GM12878 (cell line): ENCODE measurements around the gene ACOT7. TPM values are rescaled to one million over a fixed set of nuclear protein-coding genes. Genes with fewer than 3 reads are reported as not detected.

Experiments used
- ATAC-seq: fragments of 200-7000 bp; cut with Tn5 transposase; 3 replicates; pipeline ENCODE4 v1.9.1; 2020; ENCODE audit warnings: mild to moderate bottlenecking, moderate library complexity
- BruUV-seq: library from RNA; stranded (reverse); fragments of 400-500 nt; replicated peaks from 2 replicates; lab custom pipeline; 2021; lab: Mats Ljungman, UMichigan
- CTCF ChIA-PET: fragments of 300-600 bp; sonication (Branson Sonifier 250); formaldehyde crosslinking; extraction: SDS; loops from one replicate; lab custom pipeline; 2021; ENCODE audit warnings: inconsistent platforms; lab: Yijun Ruan, JAX
- POLR2A ChIA-PET: fragments of 350-600 bp; formaldehyde crosslinking; extraction: SDS; loops from one replicate; lab custom pipeline; 2021; ENCODE audit warnings: inconsistent platforms; lab: Charles Lee
- RAD21 ChIA-PET: fragments of 300-600 bp; sonication (Branson Sonifier 250); formaldehyde crosslinking; loops from one replicate; lab custom pipeline; 2023; ENCODE audit warnings: antibody characterized with exemption; ENCODE audit not compliant: unreplicated experiment; lab: Charles Lee
- SMC1A ChIA-PET: fragments of 300-600 bp; sonication (Branson Sonifier 250); formaldehyde crosslinking; loops from one replicate; lab custom pipeline; 2023; ENCODE audit not compliant: unreplicated experiment, uncharacterized antibody; lab: Charles Lee
- DNase-seq: peaks from one replicate; pipeline ENCODE4 v3.0.0-alpha.2; 2011; ENCODE audit warnings: low read depth, low spot score
- FAIRE-seq: peaks from 3 replicates; lab custom pipeline; 2011; peaks lifted over from hg19 to GRCh38; lab: Jason Lieb, UNC
- H2AFZ ChIP-seq: 2 replicates; pipeline ENCODE4 v1.6.0; 2011; ENCODE audit warnings: low read depth, low read length, control low read depth; ENCODE audit not compliant: control insufficient read depth
- H3K27ac ChIP-seq: 2 replicates; pipeline ENCODE4 v1.5.1; 2011; ENCODE audit warnings: control low read depth; ENCODE audit not compliant: control insufficient read depth, insufficient read depth
- H3K27me3 ChIP-seq, 2 experiments: replicated peaks in 1 of 2; 2 replicates each; pipeline versions ENCODE4 v1.6.0 to v1.6.1; 2011; ENCODE audit warnings: low read length in 1 of 2; ENCODE audit not compliant: control insufficient read depth in 2 of 2, insufficient read depth in 2 of 2
- H3K36me3 ChIP-seq, 2 experiments: 2 replicates each; pipeline ENCODE4 v1.5.1; 2011; ENCODE audit warnings: low read length in 1 of 2; ENCODE audit not compliant: control insufficient read depth in 2 of 2, insufficient read depth in 2 of 2
- H3K4me1 ChIP-seq: 2 replicates; pipeline ENCODE4 v1.6.1; 2011; ENCODE audit warnings: mild to moderate bottlenecking, low read length, moderate library complexity, mixed read lengths; ENCODE audit not compliant: control insufficient read depth, insufficient read depth
- H3K4me2 ChIP-seq: 2 replicates; pipeline ENCODE4 v1.6.0; 2011; ENCODE audit warnings: control low read depth; ENCODE audit not compliant: control insufficient read depth, insufficient read depth
- H3K4me3 ChIP-seq: fragments of 200-600 bp; sonication (generic); 2 replicates; pipeline ENCODE4 v1.5.1; 2016
- H3K79me2 ChIP-seq: 2 replicates; pipeline ENCODE4 v1.6.0; 2011; ENCODE audit warnings: low read length; ENCODE audit not compliant: control insufficient read depth, insufficient read depth
- H3K9ac ChIP-seq: 2 replicates; pipeline ENCODE4 v1.8.0; 2011; ENCODE audit warnings: low read length, control low read depth, mixed read lengths; ENCODE audit not compliant: control insufficient read depth, insufficient read depth
- H3K9me3 ChIP-seq: replicated peaks from 3 replicates; pipeline ENCODE4 v1.5.1; 2011; ENCODE audit warnings: mild to moderate bottlenecking, low read length; ENCODE audit not compliant: control insufficient read depth, insufficient read depth
- H4K20me1 ChIP-seq: 2 replicates; pipeline ENCODE4 v1.6.0; 2011; ENCODE audit not compliant: control insufficient read depth, insufficient read depth
- ESRRA ChIP-seq: IDR thresholded peaks from 2 replicates; pipeline ENCODE4 v1.6.1; 2012; ENCODE audit warnings: mild to moderate bottlenecking, low read length, improper control_type of control experiment
- NBN ChIP-seq: fragments of 450-650 bp; IDR thresholded peaks from 2 replicates; pipeline ENCODE4 v1.6.1; 2016
- POU2F2 ChIP-seq: IDR thresholded peaks from 3 replicates; pipeline ENCODE4 v1.6.1; 2011; ENCODE audit warnings: low read depth, mild to moderate bottlenecking, low read length, borderline replicate concordance
- TARDBP ChIP-seq: IDR thresholded peaks from 2 replicates; pipeline ENCODE4 v1.6.1; 2016; ENCODE audit warnings: borderline replicate concordance
- WGBS: methylation state at CpG from one replicate; pipeline ENCODE4 v1.1.6; 2016; ENCODE audit warnings: low lambda C conversion rate; ENCODE audit not compliant: insufficient replicate concordance, insufficient coverage; ENCODE audit errors: missing lambda C conversion rate; 5-methylcytosine and 5-hydroxymethylcytosine counted together
- in situ Hi-C: fragments of 300-500 bp; cut with MboI; formaldehyde crosslinking; loops from 9 replicates; pipeline ENCODE4 v1.14.3; 2018; ENCODE audit warnings: mixed read lengths
- intact Hi-C: fragments of 100-400 bp; cut with micrococcal nuclease; formaldehyde crosslinking; loops from one replicate; pipeline ENCODE4 v1.14.2; 2022; ENCODE audit not compliant: unreplicated experiment
- polyA plus RNA-seq, 11 experiments: library from polyadenylated mRNA; depleted of rRNA in 4 of 11; unstranded in 6 of 11; stranded (reverse) in 5 of 11; fragments of >200 nt; fragmentation: Nextera tagmentation in 4 of 11; fragmentation: Illumina TruSeq in 1 of 11; extraction: Ambion mirVana in 4 of 11; extraction: Trizol in 1 of 11; gene quantifications; 1 replicate in 1 of 11; 2 replicates in 10 of 11; pipeline versions ENCODE4 v1.2.1 to v1.2.3, GENCODE V29; 2011 to 2016; ENCODE audit warnings: inconsistent platforms in 2 of 11, missing spikeins in 2 of 11, low read depth in 1 of 11
- total RNA-seq, 4 experiments: library from RNA; depleted of rRNA in 3 of 4; stranded (reverse); fragments of >200 nt in 3 of 4; fragmentation: Illumina TruSeq in 1 of 4; extraction: Trizol in 1 of 4; gene quantifications; 2 replicates each; pipeline versions ENCODE4 v1.2.1 to v1.2.3, GENCODE V29; 2013 to 2021

ACOT7 gene
- total and polyA plus RNA-seq, 10 of the 15 experiments (the other 5 are each of a cell fraction or from before 2014, with no cell fraction given) = 8.9 to 206 (median 61.2) TPM

GRCh38 chr1:6268415-6268814 is 125.2 kb downstream of the ACOT7 start:
- no peak for ATAC-seq
- ChIA-PET POLR2A (no interaction called here), RAD21 (no interaction called here), SMC1A (no interaction called here), CTCF (no interaction called here)
- Histone ChIP-seq H3K9ac (no peak overlapping the region), H3K36me3 (peaks cover 0 to 8% of the 10 kb centered on the region in 2 experiments; a peak in 2 of 4 replicates), H3K27me3 (no peaks in the 10 kb centered on the region), H3K9me3 (no peaks in the 10 kb centered on the region), H3K27ac (no peak overlapping the region), H3K4me3 (no peak overlapping the region), H4K20me1 (no peaks in the 10 kb centered on the region; the same call in 1 of the 2 replicates), H2AFZ (no peak overlapping the region), H3K4me1 (no peaks in the 10 kb centered on the region), H3K79me2 (no peaks in the 10 kb centered on the region), H3K4me2 (no peak overlapping the region)
- in situ Hi-C loops = no loop called here
- FAIRE-seq = no peak
- DNase-seq = no peak
- TF ChIP-seq NBN (no peak), ESRRA (no peak)
- WGBS = 97% methylated on average over 21 of the region's 21 CpGs
- BruUV-seq = no TSS peak
- intact Hi-C loops = no loop called here

GRCh38 chr1:6267686-6268322 is 125.8 kb downstream of the ACOT7 start:
- DNase-seq = no peak
- no peak for ATAC-seq
- ChIA-PET POLR2A (no interaction called here), CTCF (interaction anchor here (0.9 kb wide), 1 partner anchor 117 kb away, joined by 3 read pairs; no protein-coding TSS in a partner anchor), RAD21 (no interaction called here), SMC1A (no interaction called here)
- BruUV-seq = no TSS peak
- H2AFZ ChIP-seq = no peak overlapping the region
- in situ Hi-C loops = no loop called here
- H3K36me3 ChIP-seq = peaks cover 0 to 6% of the 10 kb centered on the region in 2 experiments; a peak in 2 of 4 replicates
- 81% methylated on average over 12 of the region's 12 CpGs for WGBS
- no peak for FAIRE-seq
- intact Hi-C loops = no loop called here
- no peak overlapping the region for H3K4me2 ChIP-seq
- H3K4me1 ChIP-seq = no peaks in the 10 kb centered on the region
- no peak overlapping the region for H3K27ac ChIP-seq
- H3K4me3 ChIP-seq = no peak overlapping the region
- no peaks in the 10 kb centered on the region; the same call in 1 of the 2 replicates for H4K20me1 ChIP-seq
- no peak for TF ChIP-seq TARDBP
- TF ChIP-seq ESRRA = no peak
- TF ChIP-seq POU2F2 = no peak
- no peaks in the 10 kb centered on the region for H3K27me3 ChIP-seq
- H3K79me2 ChIP-seq = no peaks in the 10 kb centered on the region
- H3K9ac ChIP-seq = no peak overlapping the region
- H3K9me3 ChIP-seq = no peaks in the 10 kb centered on the region
